ENCODE measurements around the gene MIOX. TPM values are rescaled to one million over a fixed set of nuclear protein-coding genes. Genes with fewer than 3 reads are reported as not detected.

MIOX gene
- total and polyA plus RNA-seq, 10 of the 15 experiments (the other 5 are each of a cell fraction or from before 2014, with no cell fraction given), result 0.10 to 0.31 TPM; not detected in 8

- TF ChIP-seq RELB (IDR thresholded peaks at IDR 0.05; ENCODE audit: low read depth) (no peak), BHLHE40 (IDR thresholded peaks at IDR 0.05; ENCODE audit: borderline replicate concordance in 1 of 2, low read depth in 2 of 2, low read length in 1 of 2) (no peak), ZSCAN29 (IDR thresholded peaks at IDR 0.05) (no peak), FOS (IDR thresholded peaks at IDR 0.05; ENCODE audit: borderline replicate concordance, extremely low read depth, insufficient read length) (no peak)
Measured at GRCh38 chr22:50468626-50469025, 18.0 kb upstream of the MIOX start (continued).

- intact Hi-C loops (cut with micrococcal nuclease; ENCODE audit: unreplicated experiment), result loop anchor here (10.0 kb wide), 1 partner anchor 225 kb away; the partner anchor contains the start of gene TUBGCP6
- H3K36me3 ChIP-seq (ENCODE audit: control insufficient read depth in 2 of 2, insufficient read depth in 2 of 2, low read length in 1 of 2), result peaks cover 8 to 28% of the 10 kb centered on the region in 2 experiments; a peak in 3 of 4 replicates
- in situ Hi-C loops (cut with MboI), result no loop called here
- no peaks in the 10 kb centered on the region for H3K9me3 ChIP-seq (replicated peaks; ENCODE audit: control insufficient read depth, insufficient read depth, low read length)
- peak overlapping the region; percentile 92 for H3K27ac ChIP-seq (ENCODE audit: control insufficient read depth, insufficient read depth)
- RAD21 ChIA-PET (ENCODE audit: unreplicated experiment), result interaction anchor here (0.7 to 1.8 kb wide), 8 partner anchors 15 to 227 kb away, joined by 3 to 8 read pairs (median 3); partner anchors contain the start of genes LMF2, NCAPH2 and SCO2
- BruUV-seq (replicated peaks), result no TSS peak
- POLR2A ChIA-PET, result interaction anchor here (0.6 to 2.1 kb wide), 4 partner anchors 11 to 79 kb away, joined by 3 to 10 read pairs (median 6); partner anchors contain the start of genes LMF2, NCAPH2 and SCO2
- peaks cover 48% of the 10 kb centered on the region for H3K4me1 ChIP-seq (ENCODE audit: control insufficient read depth, insufficient read depth, low read length)
- H2AFZ ChIP-seq (ENCODE audit: control insufficient read depth, low read depth, low read length), result peak overlapping the region; percentile 10; the same call in 1 of the 2 replicates
- no peaks in the 10 kb centered on the region for H4K20me1 ChIP-seq (ENCODE audit: control insufficient read depth, insufficient read depth)
- peak overlapping the region; percentile 99 for H3K4me2 ChIP-seq (ENCODE audit: control insufficient read depth, insufficient read depth)
- CTCF ChIA-PET, result interaction anchor here (0.7 to 3.3 kb wide), 14 partner anchors 10 to 218 kb away, joined by 3 to 19 read pairs (median 4); partner anchors contain the start of genes HDAC10, MIOX and SCO2
- peaks cover 55% of the 10 kb centered on the region for H3K79me2 ChIP-seq (ENCODE audit: control insufficient read depth, insufficient read depth, low read length)
- peak; percentile 97 for FAIRE-seq
- ATAC-seq, result peak; percentile 81
- DNase-seq (ENCODE audit: low read depth, low spot score), result peak; percentile 87
- H3K9ac ChIP-seq (ENCODE audit: control insufficient read depth, insufficient read depth, low read length), result peak overlapping the region; percentile 64
- H3K27me3 ChIP-seq (replicated peaks in 1 of 2; ENCODE audit: control insufficient read depth in 2 of 2, insufficient read depth in 2 of 2, low read length in 1 of 2), result no peaks in the 10 kb centered on the region
- SMC1A ChIA-PET (ENCODE audit: uncharacterized antibody, unreplicated experiment), result interaction anchor here (0.6 to 1.9 kb wide), 5 partner anchors 56 to 224 kb away, joined by 3 to 4 read pairs (median 3); partner anchors contain the start of gene SCO2
- WGBS (ENCODE audit: insufficient coverage, insufficient replicate concordance, low lambda C conversion rate, missing lambda C conversion rate), result under 1% methylated on average over 22 of the region's 25 CpGs
- peak overlapping the region; percentile 56 for H3K4me3 ChIP-seq
- TF ChIP-seq BHLHE40 (IDR thresholded peaks at IDR 0.05; ENCODE audit: borderline replicate concordance in 1 of 2, low read depth in 2 of 2, low read length in 1 of 2) (peak; percentile 56 to 70; a peak in 1 of 4 replicates), ZZZ3 (IDR thresholded peaks at IDR 0.05; ENCODE audit: control insufficient read depth, insufficient read length, low read depth) (no peak), NFIC (IDR thresholded peaks at IDR 0.05; ENCODE audit: low read depth, low read length) (no peak; the same call in 1 of the 2 replicates), HDGF (IDR thresholded peaks at IDR 0.05) (0 out of 2 replicates have a peak, but pooled peaks have one; percentile 40), ZNF384 (IDR thresholded peaks at IDR 0.05; ENCODE audit: borderline replicate concordance, low read depth, low read length) (no peak), ZNF274 (IDR thresholded peaks at IDR 0.05; ENCODE audit: insufficient read depth, insufficient read length) (no peak), ASH2L (IDR thresholded peaks at IDR 0.05; ENCODE audit: borderline replicate concordance, low read depth) (no peak), CREB1 (IDR thresholded peaks at IDR 0.05; ENCODE audit: low read depth) (peak; percentile 62; the same call in 1 of the 2 replicates), SIN3A (IDR thresholded peaks at IDR 0.05; ENCODE audit: low read depth, low read length) (no peak; the same call in 1 of the 2 replicates), SP1 (IDR thresholded peaks at IDR 0.05; ENCODE audit: low read depth, low read length) (peak; percentile 74), RCOR1 (conservative IDR thresholded peaks at IDR 0.05; ENCODE audit: low read depth, low read length) (no peak), EP300 (IDR thresholded peaks at IDR 0.05; ENCODE audit: borderline replicate concordance in 1 of 2, control insufficient read depth in 1 of 2, low read depth in 2 of 2, low read length in 2 of 2) (peak; percentile 47 to 63; a peak in 3 of 4 replicates), NFYA (IDR thresholded peaks at IDR 0.05; ENCODE audit: borderline replicate concordance, low read depth, low read length) (no peak), STAT1 (conservative IDR thresholded peaks at IDR 0.05) (no peak)
- TF ChIP-seq, protein P1, sequence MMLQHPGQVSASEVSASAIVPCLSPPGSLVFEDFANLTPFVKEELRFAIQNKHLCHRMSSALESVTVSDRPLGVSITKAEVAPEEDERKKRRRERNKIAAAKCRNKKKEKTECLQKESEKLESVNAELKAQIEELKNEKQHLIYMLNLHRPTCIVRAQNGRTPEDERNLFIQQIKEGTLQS (IDR thresholded peaks at IDR 0.05; ENCODE audit: borderline replicate concordance, extremely low read depth, low read depth, low read length), result no peak
Measured at GRCh38 chr22:50469377-50470305, 17.0 kb upstream of the MIOX start.
